GM18508 (cell line): Measurements from ENCODE around the gene TPD52L1.
"Not testable (repeated sequence)": the region's sequence is repeated elsewhere in the genome, so short reads cannot be mapped to it uniquely, and the experiment has no call there.

Experiments used
- ATAC-seq: cut with Tn5 transposase; IDR thresholded peaks from one replicate; pipeline ENCODE4 v1.9.1; 2021; ENCODE audit warnings: moderate number of reproducible peaks; ENCODE audit not compliant: insufficient read depth, unreplicated experiment

The TPD52L1 gene

GRCh38 chr6:125264476-125264875 is 110.9 kb downstream of the TPD52L1 start:
- no peak for ATAC-seq

GRCh38 chr6:125267806-125268523 is 114.4 kb downstream of the TPD52L1 start:
- no peak for ATAC-seq

GRCh38 chr6:125268765-125269164 is 115.2 kb downstream of the TPD52L1 start:
- ATAC-seq: no peak

GRCh38 chr6:125269328-125269985 is 115.9 kb downstream of the TPD52L1 start:
- no peak for ATAC-seq

GRCh38 chr6:125270380-125270779 is 116.8 kb downstream of the TPD52L1 start:
- ATAC-seq: no peak

- ATAC-seq: no peak
These were observed 118.0 kb downstream of the TPD52L1 start for GRCh38 chr6:125271486-125272159.

- ATAC-seq: no peak
These were observed 119.7 kb downstream of the TPD52L1 start for GRCh38 chr6:125273251-125273650.

DNA sequence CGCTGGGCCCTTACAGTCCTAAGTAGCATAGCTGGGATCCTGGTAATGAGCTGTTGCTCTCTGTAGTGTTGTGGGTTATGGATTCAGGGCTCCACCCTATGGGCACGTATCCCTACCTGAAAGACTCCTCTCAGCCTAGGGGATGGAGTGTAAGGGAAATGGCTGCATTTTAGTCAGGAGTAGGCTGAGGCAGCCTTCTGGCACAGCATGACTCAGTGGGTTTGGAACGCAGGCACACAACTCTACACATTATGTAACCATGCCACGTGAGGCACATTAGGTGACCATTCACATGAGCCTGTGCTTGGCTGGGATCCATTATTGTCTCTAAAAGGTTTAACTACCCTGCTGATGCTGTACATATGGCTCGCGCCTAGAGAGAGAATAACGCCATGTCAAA is 120.4 kb downstream of the TPD52L1 start:
- no peak for ATAC-seq

- ATAC-seq: no peak
These were observed 121.4 kb downstream of the TPD52L1 start for GRCh38 chr6:125274935-125275334.

DNA sequence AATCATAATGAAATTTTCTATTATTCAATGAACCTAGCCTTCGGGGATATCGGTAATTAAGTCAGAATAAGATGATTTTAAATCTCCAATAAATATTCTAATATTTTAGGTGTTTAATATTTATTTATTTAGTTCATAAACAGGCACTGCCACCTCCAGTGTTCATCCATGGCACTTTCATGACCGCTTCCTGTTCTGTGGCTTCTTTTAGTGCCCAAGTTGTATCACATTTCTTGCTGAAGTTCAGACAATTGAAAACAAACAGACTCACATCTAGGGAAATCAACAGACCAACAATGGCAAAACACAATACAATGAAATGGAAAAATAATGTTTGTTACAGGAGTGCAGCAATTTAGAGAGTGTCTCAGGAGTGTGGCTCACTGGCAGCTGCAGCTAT is 122.2 kb downstream of the TPD52L1 start:
- ATAC-seq: no peak

DNA sequence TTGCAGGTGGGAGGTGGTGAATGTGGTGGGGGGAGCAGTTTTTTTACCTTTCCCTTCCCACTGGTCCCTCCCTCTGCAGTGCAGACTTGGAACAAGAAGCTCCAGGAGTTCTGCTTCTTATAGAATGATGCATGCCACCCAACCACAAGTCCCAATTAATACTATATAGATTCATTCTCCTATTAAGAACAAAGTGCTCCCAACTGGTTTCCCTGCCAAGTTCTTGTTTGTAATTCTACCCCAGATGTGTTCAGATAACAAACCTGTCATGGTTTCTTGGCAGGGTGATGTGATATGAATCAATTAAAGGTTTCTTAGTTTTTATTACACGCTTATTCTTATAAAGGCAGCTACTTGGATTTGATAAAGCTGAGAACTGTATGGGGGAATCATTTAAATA is 124.3 kb downstream of the TPD52L1 start:
- ATAC-seq: no peak

DNA sequence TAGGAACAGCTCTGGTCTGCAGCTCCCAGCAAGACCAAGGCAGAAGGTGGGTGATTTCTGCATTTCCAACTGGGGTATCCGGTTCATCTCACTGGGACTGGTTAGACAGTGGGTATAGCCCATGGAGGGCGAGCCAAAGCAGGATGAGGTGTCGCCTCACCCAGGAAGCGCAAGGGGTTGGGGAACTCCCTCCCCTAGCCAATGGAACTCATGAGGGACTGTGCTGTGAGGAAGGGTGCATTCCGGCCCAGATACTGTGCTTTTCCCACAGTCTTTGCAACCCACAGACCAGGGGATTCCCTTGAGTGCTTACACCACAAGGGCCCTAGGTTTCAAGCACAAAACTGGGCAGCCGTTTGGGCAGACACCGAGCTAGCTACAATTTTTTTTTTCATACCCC is 126.4 kb downstream of the TPD52L1 start:
- no peak for ATAC-seq

- ATAC-seq: not testable (repeated sequence)
These were observed 126.9 kb downstream of the TPD52L1 start for GRCh38 chr6:125280370-125281035.

GRCh38 chr6:125282470-125282869 is 128.9 kb downstream of the TPD52L1 start:
- ATAC-seq: not testable (repeated sequence)

DNA sequence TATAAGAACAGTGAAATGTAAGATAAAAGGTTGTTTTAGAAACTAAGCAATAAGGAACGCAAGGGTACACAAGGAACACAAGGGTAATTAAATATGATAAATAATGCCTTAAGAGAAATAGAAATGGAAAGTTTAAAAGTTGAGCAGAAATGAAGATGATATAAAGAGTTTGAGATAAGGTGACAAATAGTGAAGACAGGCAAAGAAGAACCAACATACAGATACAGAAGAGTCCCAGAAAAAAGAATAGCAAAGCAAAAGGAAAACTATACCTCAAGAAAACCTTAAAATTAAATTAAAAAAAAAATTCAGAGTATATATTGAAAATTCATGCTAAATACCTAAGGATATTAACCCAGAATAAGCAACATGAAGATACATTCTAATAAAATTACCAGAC is 131.8 kb downstream of the TPD52L1 start:
- ATAC-seq: no peak

- ATAC-seq: no peak
These were observed 132.4 kb downstream of the TPD52L1 start for GRCh38 chr6:125285936-125286335.

GRCh38 chr6:125287718-125288117 is 134.1 kb downstream of the TPD52L1 start:
- ATAC-seq: no peak

GRCh38 chr6:125293587-125293986 is 140.0 kb downstream of the TPD52L1 start:
- ATAC-seq: no peak

DNA sequence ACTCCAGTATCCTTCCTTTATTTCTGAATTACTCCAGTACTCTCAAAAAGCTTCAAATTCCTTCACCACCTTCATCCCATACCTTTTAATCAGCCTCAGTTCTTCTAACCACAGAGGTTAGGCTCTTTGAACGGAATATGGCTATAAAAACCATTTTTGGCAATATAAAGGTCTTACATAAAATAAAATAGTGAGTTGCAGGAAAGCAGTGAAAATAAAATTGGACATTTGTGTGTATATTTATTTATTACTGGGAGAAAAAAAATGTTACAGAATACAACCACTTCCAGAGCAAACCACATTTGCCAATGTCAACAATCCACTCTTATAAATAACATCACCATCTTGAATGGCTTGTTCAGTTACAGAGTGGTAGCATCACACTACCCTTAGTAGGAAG is 140.5 kb downstream of the TPD52L1 start:
- no peak for ATAC-seq

GRCh38 chr6:125294925-125295324 is 141.4 kb downstream of the TPD52L1 start:
- no peak for ATAC-seq

- no peak for ATAC-seq
These were observed 142.9 kb downstream of the TPD52L1 start for GRCh38 chr6:125296471-125296870.
